ENCODE measurements around the gene FAM98A. TPM values are rescaled to one million over a fixed set of nuclear protein-coding genes. Genes with fewer than 3 reads are reported as not detected.
A peak's percentile ranks its signal among the peaks of the same experiment; 100 is the strongest.

Gene FAM98A
- total RNA-seq, 1 donor from 2014 or later, result 40.5 TPM

DNA sequence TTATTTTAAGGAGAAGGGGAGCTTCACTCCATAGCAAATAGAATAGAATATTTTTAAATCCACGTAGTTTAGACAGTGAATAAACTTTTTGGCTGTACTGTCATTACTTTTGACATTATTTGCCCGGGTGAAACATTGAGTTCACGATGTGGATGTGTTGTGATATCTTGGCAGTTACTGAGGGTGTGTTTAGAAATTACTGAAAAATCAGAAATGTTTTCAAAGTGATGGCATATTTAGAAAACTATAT is 769 bp upstream of the FAM98A start:
- ChIA-PET CTCF (interaction anchor here (1.0 to 4.0 kb wide), 3 partner anchors 12 to 124 kb away, joined by 3 to 34 read pairs (median 6); partner anchors contain the start of gene RASGRP3), POLR2A (interaction anchor here (1.1 to 2.4 kb wide), 8 partner anchors 17 to 1434 kb away, joined by 3 to 11 read pairs (median 6); partner anchors contain the start of genes RASGRP3, SLC30A6 and TTC27)
- TF ChIP-seq, protein P1, sequence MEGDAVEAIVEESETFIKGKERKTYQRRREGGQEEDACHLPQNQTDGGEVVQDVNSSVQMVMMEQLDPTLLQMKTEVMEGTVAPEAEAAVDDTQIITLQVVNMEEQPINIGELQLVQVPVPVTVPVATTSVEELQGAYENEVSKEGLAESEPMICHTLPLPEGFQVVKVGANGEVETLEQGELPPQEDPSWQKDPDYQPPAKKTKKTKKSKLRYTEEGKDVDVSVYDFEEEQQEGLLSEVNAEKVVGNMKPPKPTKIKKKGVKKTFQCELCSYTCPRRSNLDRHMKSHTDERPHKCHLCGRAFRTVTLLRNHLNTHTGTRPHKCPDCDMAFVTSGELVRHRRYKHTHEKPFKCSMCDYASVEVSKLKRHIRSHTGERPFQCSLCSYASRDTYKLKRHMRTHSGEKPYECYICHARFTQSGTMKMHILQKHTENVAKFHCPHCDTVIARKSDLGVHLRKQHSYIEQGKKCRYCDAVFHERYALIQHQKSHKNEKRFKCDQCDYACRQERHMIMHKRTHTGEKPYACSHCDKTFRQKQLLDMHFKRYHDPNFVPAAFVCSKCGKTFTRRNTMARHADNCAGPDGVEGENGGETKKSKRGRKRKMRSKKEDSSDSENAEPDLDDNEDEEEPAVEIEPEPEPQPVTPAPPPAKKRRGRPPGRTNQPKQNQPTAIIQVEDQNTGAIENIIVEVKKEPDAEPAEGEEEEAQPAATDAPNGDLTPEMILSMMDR (IDR thresholded peaks at IDR 0.05), result no peak
- peak overlapping the region; percentile 96 for H3K27ac Mint-ChIP-seq
- DNase-seq (no peak), ATAC-seq (ENCODE audit: low read depth) (no peak)
- H3K9me3 Mint-ChIP-seq, result no peaks in the 10 kb centered on the region
- peaks cover 34% of the 10 kb centered on the region for H3K4me1 Mint-ChIP-seq
- H3K27me3 Mint-ChIP-seq, result no peaks in the 10 kb centered on the region
- peak overlapping the region; percentile 99 for H3K4me3 Mint-ChIP-seq
- H3K36me3 Mint-ChIP-seq (ENCODE audit: low read depth), result peaks cover 16% of the 10 kb centered on the region
- intact Hi-C loops (cut with micrococcal nuclease), result loop anchor here (1.0 to 5.0 kb wide), 9 partner anchors 69 to 1538 kb away; partner anchors contain the start of genes BIRC6, LTBP1, SLC30A6 and SPAST

DNA sequence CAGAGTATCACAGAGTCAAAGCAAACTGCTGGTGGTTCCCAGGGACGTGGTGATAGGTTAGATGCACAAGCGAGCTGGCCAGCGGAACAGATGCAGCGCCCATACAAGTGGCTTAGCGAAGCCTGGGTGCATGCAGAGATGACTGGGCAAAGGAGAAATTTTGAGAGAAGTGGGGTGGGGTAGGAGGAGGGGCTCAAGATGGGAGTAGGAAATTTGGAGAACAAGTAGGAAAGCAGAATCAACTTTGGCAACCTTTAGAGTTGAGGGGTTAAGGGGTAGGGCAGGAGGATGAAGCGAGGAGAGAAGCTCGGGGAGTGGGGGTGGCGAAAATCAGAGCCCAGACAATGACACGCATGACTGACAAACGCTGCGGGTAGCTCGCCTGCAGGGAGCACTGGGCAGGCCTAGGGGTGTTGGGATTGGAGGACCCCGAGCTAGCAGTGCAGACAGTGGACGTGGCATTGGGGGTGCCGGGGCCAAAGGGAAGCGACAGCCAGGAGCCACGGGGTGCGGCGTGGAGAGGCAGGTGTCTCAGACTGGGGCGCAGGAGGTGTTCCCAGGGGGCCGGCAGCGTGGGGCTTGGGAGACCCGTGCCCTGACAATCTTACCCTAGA is 431 bp downstream of the FAM98A start:
- no peaks in the 10 kb centered on the region for H3K27me3 Mint-ChIP-seq
- peaks cover 25% of the 10 kb centered on the region for H3K36me3 Mint-ChIP-seq (ENCODE audit: low read depth)
- ChIA-PET POLR2A (interaction anchor here (0.6 to 2.4 kb wide), 17 partner anchors 12 to 1433 kb away, joined by 3 to 11 read pairs (median 4); partner anchors contain the start of genes RASGRP3, SLC30A6 and TTC27), CTCF (interaction anchor here (1.8 to 4.0 kb wide), 2 partner anchors 15 to 123 kb away, joined by 6 to 34 read pairs; partner anchors contain the start of gene RASGRP3)
- TF ChIP-seq, protein P1 (IDR thresholded peaks at IDR 0.05), result no peak
- peak overlapping the region; percentile 96 for H3K27ac Mint-ChIP-seq
- peaks cover 37% of the 10 kb centered on the region for H3K4me1 Mint-ChIP-seq
- no peaks in the 10 kb centered on the region for H3K9me3 Mint-ChIP-seq
- intact Hi-C loops (cut with micrococcal nuclease), result loop anchor here (1.0 to 5.0 kb wide), 9 partner anchors 68 to 1536 kb away; partner anchors contain the start of genes BIRC6, LTBP1, SLC30A6 and SPAST
- peak overlapping the region; percentile 99 for H3K4me3 Mint-ChIP-seq
- ATAC-seq (ENCODE audit: low read depth) (peak; percentile 41), DNase-seq (no peak)

DNA sequence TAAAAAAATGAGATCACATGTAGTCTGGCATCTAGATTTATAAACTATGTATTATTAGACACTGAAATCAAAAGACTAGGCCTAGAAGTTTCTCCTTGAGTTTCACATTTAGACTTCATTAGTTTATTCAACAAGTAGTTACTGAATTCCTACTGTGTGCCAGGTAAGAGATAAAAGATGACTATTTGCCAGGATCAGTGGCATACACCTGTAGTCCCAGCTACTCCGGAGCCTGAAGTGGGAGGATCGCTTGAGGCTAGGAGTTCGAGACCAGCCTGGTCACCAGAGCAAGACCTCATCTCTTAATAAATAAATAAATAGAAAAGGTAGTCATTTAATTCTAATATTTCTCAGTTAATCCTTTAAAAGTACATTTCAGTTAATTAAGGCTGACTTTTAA is 2.1 kb downstream of the FAM98A start:
- no peak overlapping the region for H3K4me3 Mint-ChIP-seq
- no peak for ATAC-seq (ENCODE audit: low read depth)

DNA sequence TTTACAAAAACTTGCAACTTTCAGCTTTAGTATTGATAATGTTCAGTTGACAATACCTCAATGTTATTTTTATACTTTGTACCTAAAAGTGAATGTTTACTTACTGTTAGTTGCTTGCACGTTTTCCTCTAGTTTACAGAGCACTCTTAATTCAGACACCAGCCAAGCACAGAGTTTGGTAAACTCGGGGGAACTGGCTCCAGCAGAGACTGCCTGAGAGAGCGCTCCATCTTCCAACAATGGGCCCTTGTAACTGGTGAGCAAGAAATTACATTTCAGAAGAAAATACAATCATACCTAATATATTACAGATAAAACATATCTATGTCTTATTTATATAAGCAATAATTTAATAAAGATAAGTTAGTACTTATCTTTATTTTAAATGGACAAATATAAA is 3.7 kb downstream of the FAM98A start:
- Mint-ChIP-seq H3K4me1 (peaks cover 37% of the 10 kb centered on the region), H3K4me3 (no peak overlapping the region), H3K9me3 (no peaks in the 10 kb centered on the region), H3K36me3 (ENCODE audit: low read depth) (peaks cover 53% of the 10 kb centered on the region), H3K27me3 (no peaks in the 10 kb centered on the region), H3K27ac (peak overlapping the region; percentile 11)
- ATAC-seq (ENCODE audit: low read depth), result no peak
- no peak for DNase-seq
- intact Hi-C loops (cut with micrococcal nuclease), result loop anchor here (5.0 kb wide), 6 partner anchors 648 to 1533 kb away; partner anchors contain the start of genes BIRC6, LTBP1, SLC30A6 and SPAST
- ChIA-PET CTCF (interaction anchor here (0.8 to 1.9 kb wide), 3 partner anchors 11 to 120 kb away, joined by 3 to 5 read pairs (median 4); no protein-coding TSS in a partner anchor), POLR2A (no interaction called here)
- TF ChIP-seq, protein P1 (IDR thresholded peaks at IDR 0.05), result no peak

More for the DNA sequence above, 2.1 kb downstream of the FAM98A start:
- Mint-ChIP-seq H3K36me3 (ENCODE audit: low read depth) (peaks cover 40% of the 10 kb centered on the region), H3K27ac (no peak overlapping the region), H3K27me3 (no peaks in the 10 kb centered on the region), H3K9me3 (no peaks in the 10 kb centered on the region), H3K4me1 (peaks cover 37% of the 10 kb centered on the region)
- intact Hi-C loops (cut with micrococcal nuclease), result loop anchor here (5.0 kb wide), 6 partner anchors 650 to 1535 kb away; partner anchors contain the start of genes BIRC6, LTBP1, SLC30A6 and SPAST
- DNase-seq, result no peak
- TF ChIP-seq, protein P1 (IDR thresholded peaks at IDR 0.05), result no peak
- CTCF ChIA-PET, result no interaction called here
- POLR2A ChIA-PET, result no interaction called here

DNA sequence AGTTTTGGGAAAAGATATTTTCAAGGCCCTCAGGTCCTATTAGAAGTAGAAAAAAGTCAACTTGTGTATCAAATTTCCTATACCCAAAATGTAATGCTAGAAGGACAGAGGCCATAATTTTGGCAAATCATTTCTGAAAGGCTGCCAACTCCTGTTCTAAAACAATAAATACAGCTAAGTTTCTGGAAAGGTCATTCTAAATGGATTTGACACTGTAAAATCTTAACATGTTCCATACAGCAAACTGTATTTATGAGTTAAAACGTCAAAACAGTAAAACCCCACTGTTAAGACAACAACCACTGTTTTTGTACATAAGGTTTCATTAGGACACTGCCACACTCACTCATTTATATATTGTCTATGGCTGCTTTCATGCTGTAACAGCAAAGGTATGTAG is 9.7 kb downstream of the FAM98A start:
- no peaks in the 10 kb centered on the region for H3K27me3 Mint-ChIP-seq
- H3K4me3 Mint-ChIP-seq, result no peak overlapping the region
- H3K27ac Mint-ChIP-seq, result no peak overlapping the region
- POLR2A ChIA-PET, result no interaction called here
- DNase-seq (no peak), ATAC-seq (ENCODE audit: low read depth) (no peak)
- peaks cover 3% of the 10 kb centered on the region for H3K4me1 Mint-ChIP-seq
- no peaks in the 10 kb centered on the region for H3K9me3 Mint-ChIP-seq
- peaks cover 78% of the 10 kb centered on the region for H3K36me3 Mint-ChIP-seq (ENCODE audit: low read depth)
- TF ChIP-seq, protein P1 (IDR thresholded peaks at IDR 0.05), result no peak
- CTCF ChIA-PET, result no interaction called here
- intact Hi-C loops (cut with micrococcal nuclease), result no loop called here
